NCI-H1105 treated with DMSO at 0.1 percent for 48 hours (cell line): ENCODE data around the gene GHR.
"Not testable (repeated sequence)": the region's sequence is repeated elsewhere in the genome, so short reads cannot be mapped to it uniquely, and the experiment has no call there.

ENCODE experiments used
- DNase-seq: peaks from one replicate; lab custom pipeline; 2025; lab: John Stamatoyannopoulos, UW

GHR gene

GRCh38 chr5:42569953-42570548 is 146.8 kb downstream of the GHR start:
- DNase-seq: no peak

GRCh38 chr5:42570966-42571960 is 148.0 kb downstream of the GHR start:
- no peak for DNase-seq

DNA sequence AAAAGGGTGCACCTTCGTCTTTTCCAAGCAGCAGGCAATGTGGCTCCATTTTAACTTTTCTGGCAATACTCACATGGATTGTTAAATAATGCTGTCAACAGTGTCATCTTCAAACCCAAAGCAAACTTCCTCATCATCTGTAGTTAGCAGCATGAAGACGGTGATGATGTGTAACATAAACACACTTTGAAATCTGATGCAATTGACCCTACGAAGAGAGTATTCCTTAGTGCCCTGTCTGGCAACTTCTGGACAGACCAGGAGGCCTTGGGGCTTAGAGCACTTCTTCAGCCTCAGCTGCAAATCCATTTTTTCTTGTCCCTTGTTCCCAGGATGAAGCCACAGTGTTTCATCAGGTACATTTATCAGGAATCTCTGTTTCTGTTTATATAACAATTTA is 149.1 kb downstream of the GHR start:
- no peak for DNase-seq

- no peak for DNase-seq
Observed at GRCh38 chr5:42573386-42573785, 150.1 kb downstream of the GHR start.

GRCh38 chr5:42575914-42576313 is 152.7 kb downstream of the GHR start:
- DNase-seq: not testable (repeated sequence)

- not testable (repeated sequence) for DNase-seq
Observed at GRCh38 chr5:42578901-42579300, 155.7 kb downstream of the GHR start.

DNA sequence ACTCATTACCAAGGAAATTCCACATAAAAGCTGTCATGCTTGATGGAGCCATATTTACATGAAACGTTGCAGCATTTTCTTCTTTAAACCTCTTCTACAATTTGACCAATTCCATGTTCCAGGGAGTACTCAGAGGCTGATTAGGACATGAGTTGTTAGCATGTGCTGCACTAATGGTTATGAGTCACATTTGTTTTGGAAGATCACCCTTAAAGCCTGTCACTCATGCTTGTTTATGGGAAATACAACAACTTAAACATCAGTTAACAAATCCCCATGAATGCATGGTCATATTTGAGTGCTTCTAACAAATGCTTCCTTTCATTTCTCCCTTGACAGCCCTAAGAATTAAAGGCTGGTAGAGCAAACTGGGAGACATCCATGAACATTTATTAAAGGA is 156.1 kb downstream of the GHR start:
- no peak for DNase-seq

DNA sequence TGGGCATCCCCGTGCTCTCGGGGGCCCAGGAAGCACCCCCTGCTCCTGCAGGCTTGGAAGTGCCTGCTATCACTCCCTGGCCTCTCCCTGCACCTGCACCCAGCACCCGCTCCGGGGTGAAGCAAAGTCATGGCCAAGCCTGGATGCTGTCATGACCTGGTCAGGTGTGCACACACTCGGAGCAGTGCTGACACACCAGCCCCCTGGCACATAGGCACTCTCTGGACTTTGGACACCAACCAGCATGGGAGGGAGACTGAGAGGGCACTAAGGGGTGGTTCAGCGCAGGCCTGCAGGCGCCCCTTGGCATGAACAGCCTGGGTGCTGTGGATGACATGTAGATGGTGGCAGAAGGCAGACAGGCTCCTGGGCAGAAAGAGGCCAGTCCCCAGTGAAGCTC is 158.6 kb downstream of the GHR start:
- DNase-seq: no peak

- DNase-seq: no peak
Observed at GRCh38 chr5:42582723-42583122, 159.5 kb downstream of the GHR start.

GRCh38 chr5:42583322-42583721 is 160.1 kb downstream of the GHR start:
- DNase-seq: peak; percentile 33

DNA sequence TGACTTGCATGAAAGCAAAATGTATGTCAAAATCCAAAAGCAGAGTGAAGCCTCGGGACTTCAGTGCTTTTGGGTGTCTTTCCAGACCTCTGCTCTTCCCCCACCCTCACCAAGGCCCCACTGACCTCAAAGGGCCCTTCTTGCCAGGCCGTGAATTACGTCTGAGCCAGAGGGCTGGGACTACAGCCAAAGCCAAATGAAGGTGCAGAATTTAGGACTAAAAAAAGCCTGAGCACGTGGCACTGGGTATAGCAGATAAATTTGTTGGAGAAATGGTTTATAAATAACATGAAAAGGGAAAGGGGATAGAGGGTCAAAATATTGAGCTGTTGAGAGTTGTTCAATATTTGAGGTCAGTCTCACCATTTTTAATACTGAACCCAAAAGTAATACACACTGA is 163.4 kb downstream of the GHR start:
- no peak for DNase-seq

DNA sequence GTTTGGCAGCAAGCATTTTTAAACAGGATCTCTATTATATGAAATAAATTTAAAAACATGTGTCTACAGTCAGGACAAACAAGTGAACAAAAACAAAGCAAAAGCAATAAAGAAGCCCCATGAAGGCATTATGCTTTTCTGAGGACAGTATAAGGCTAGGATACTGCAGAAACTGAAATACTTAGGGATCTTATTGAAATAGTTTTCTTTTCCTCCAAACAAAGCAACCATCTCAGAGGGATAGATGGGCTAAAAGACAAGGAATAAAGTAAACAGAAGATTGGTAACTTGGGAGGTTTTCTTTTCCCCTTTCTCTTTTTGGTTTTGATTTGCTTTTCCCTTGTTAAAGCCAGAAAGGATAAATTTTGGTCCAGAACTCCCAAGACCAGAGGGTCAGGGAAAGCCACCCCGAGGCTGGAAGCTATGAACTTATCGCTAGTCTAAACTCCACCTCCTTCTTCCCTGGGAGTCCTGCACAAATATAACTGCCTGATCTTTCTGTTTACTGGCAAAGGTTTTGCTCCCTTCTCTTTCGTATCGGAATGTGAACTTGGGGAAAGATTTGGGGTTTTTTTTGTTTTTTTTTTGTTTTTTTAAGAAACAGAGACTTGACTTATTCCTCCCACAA is 164.0 kb downstream of the GHR start:
- DNase-seq: no peak

GRCh38 chr5:42590566-42590965 is 167.3 kb downstream of the GHR start:
- no peak for DNase-seq

DNA sequence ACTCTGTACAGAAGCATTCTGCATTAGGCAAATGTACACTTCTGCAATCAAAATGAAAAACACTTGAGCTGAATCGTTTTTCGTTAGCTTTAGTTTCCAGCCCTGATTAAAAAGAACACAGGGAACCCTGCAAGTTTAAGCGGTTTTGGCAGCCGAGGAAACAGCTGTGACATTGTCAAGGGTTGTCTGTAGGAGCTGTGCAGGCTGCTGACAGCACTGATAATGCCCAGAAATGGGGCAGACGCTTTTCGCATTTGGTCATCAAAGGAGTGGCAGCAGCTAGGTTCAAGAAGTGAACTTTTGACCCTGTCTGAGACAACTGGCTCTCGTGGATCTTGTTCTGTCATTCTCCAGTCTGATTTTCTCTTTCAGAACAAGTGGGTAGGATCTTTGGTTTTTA is 167.8 kb downstream of the GHR start:
- DNase-seq: no peak

GRCh38 chr5:42592401-42593140 is 169.3 kb downstream of the GHR start:
- no peak for DNase-seq

DNA sequence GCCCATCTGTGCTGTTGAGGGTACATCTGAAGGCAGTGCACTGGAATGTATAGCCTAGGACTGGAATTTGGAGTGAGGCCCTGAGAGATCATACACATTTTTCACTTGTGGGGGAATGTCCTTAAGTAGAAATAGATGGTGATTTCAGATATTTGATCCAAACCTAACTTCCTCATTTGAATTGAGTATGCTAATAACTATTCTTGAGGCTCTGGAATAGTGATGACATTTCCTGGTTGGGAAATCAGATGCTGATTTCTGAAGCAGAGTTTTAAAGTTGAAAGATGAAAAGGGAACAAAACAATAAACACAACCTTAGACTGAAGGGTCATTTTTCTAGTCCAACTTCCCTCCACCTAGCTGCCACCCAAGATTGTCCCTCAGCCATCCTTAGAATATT is 170.4 kb downstream of the GHR start:
- no peak for DNase-seq

- DNase-seq: peak; percentile 63
Observed at GRCh38 chr5:42595597-42595996, 172.4 kb downstream of the GHR start.

DNA sequence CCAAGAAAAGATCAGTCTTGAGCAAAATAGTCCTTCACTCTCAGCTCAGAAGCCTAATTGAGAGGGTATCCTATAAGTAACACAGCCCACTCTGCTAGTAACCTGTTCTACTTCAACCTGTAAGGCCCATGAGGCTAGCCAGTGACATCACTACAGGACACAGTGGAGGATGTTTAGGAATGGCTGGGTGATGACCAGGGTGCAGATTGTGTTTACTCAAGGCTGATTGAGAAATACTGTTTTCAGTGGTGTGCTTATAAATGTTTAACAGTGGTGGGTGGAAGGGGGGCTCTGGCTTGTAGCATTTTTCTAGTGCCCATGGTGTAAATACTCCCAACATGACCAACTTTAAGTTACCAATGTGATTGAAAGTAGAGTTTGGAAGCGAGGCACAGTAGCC is 173.6 kb downstream of the GHR start:
- DNase-seq: no peak

DNA sequence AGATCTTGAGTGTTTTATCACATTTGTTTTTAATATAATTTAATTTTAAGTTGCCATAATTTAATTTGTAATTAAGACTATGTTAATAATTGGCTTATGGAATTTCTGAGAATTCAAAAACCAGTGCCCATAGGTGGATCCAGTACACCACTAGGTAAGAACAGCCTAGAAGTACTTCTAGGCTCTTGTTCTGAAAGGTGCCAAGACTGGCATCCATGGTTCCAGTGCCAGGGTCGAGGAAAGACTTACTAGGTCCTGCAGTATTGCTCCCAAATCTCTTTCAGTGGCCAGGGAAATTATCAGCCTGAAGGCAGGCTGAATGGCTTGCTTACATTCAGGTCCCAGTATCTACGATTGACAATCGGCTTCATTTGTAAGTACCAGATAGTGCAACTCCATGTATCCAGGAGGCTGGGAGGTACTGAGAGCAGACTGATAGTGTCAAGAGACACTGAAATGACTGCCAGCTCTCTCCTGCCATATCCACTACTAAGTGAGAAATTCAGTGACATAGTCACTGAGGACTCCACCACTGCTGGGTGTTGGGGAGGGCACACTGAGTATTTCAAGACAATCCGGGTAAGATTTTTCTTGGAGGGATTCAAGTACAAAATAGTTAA is 174.2 kb downstream of the GHR start:
- no peak for DNase-seq

GRCh38 chr5:42598311-42598710 is 175.1 kb downstream of the GHR start:
- DNase-seq: no peak

GRCh38 chr5:42599106-42599505 is 175.9 kb downstream of the GHR start:
- no peak for DNase-seq

DNA sequence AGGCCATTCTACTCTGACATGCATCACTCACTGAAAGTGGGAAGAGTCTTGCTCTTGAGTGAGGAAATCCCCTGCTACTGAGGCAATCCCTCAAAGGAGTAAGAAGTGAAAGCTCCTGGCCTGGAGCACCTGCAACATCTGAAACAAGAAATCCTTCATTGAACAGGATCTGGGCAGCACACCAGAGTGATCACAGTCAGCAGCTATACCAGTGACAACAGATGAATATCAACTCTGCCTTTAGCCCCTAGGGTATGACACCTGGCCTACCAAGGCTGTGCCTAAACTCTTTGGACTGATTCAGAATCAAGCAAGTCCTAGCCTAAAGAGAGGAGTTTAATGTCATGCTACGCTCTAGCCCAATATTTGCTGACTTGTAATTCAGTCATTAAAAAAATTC is 177.2 kb downstream of the GHR start:
- no peak for DNase-seq
